Testis (tissue), 2 donors: ENCODE measurements around the gene EIF2A.

Experiments
- CTCF ChIP-seq, 3 experiments: fragments of 450-650 bp in 2 of 3; fragments of 200-600 bp in 1 of 3; sonication (generic) in 1 of 3; IDR thresholded peaks; one replicate each; pipeline ENCODE4 v1.5.1; 2016 to 2019; ENCODE audit warnings: antibody characterized with exemption in 3 of 3, mild to moderate bottlenecking in 2 of 3, moderate library complexity in 1 of 3
- POLR2A ChIP-seq: fragments of 450-650 bp; IDR thresholded peaks from one replicate; pipeline ENCODE4 v1.6.1; 2017; ENCODE audit warnings: antibody characterized with exemption, mild to moderate bottlenecking, moderate library complexity

- TF ChIP-seq CTCF (IDR thresholded peaks at IDR 0.05): no peak
- no peak for TF ChIP-seq POLR2A
These were observed 60.9 kb downstream of the EIF2A start for GRCh38 chr3:150607267-150608065.
